GM18907 (cell line): Measurements from ENCODE around the gene PTPRB.

Experiments
- ATAC-seq: cut with Tn5 transposase; IDR thresholded peaks from one replicate; pipeline ENCODE4 v1.9.1; 2021; ENCODE audit warnings: mild to moderate bottlenecking, moderate library complexity; ENCODE audit not compliant: unreplicated experiment

The PTPRB gene

GRCh38 chr12:70637303-70638085, at the start of gene PTPRB:
TSS of gene PTPRB (minus strand) at chr12:70637429. CDS start at chr12:70637395, 34 bp downstream.
- no peak for ATAC-seq

- no peak for ATAC-seq
These were observed 49.7 kb upstream of the PTPRB start for GRCh38 chr12:70686907-70687306.

GRCh38 chr12:70686299-70686698, 49.1 kb upstream of the PTPRB start:
- no peak for ATAC-seq

- ATAC-seq = no peak
These were observed 46.7 kb upstream of the PTPRB start for GRCh38 chr12:70683976-70684375.

GRCh38 chr12:70671698-70672097, 34.5 kb upstream of the PTPRB start:
- ATAC-seq = no peak

GRCh38 chr12:70670948-70671347, 33.7 kb upstream of the PTPRB start:
- ATAC-seq = no peak

GRCh38 chr12:70667253-70667652, 30.0 kb upstream of the PTPRB start:
- ATAC-seq = no peak

- ATAC-seq = no peak
These were observed 29.1 kb upstream of the PTPRB start for GRCh38 chr12:70666364-70666763.

GRCh38 chr12:70664465-70664881, 27.2 kb upstream of the PTPRB start:
- no peak for ATAC-seq

- ATAC-seq = no peak
These were observed 26.6 kb upstream of the PTPRB start for GRCh38 chr12:70663838-70664237.

- ATAC-seq = no peak
These were observed 24.4 kb upstream of the PTPRB start for GRCh38 chr12:70661466-70662161.

- no peak for ATAC-seq
These were observed 23.5 kb upstream of the PTPRB start for GRCh38 chr12:70660620-70661219.

GRCh38 chr12:70660002-70660604, 22.9 kb upstream of the PTPRB start:
- ATAC-seq = no peak

- no peak for ATAC-seq
These were observed 21.9 kb upstream of the PTPRB start for GRCh38 chr12:70659077-70659606.

- ATAC-seq = no peak
These were observed 20.5 kb upstream of the PTPRB start for GRCh38 chr12:70657616-70658286.

GRCh38 chr12:70652451-70652850, 15.2 kb upstream of the PTPRB start:
- ATAC-seq = no peak

GRCh38 chr12:70648831-70649230, 11.6 kb upstream of the PTPRB start:
- ATAC-seq = no peak

GRCh38 chr12:70648191-70648590, 11.0 kb upstream of the PTPRB start:
- ATAC-seq = no peak

GRCh38 chr12:70646850-70647249, 9.6 kb upstream of the PTPRB start:
- no peak for ATAC-seq

- peak; percentile 75 for ATAC-seq
These were observed 8.5 kb upstream of the PTPRB start for GRCh38 chr12:70645494-70646317.
